ENCODE measurements around the gene FCGR3B. TPM values are rescaled to one million over a fixed set of nuclear protein-coding genes. Genes with fewer than 3 reads are reported as not detected.
"Not testable (repeated sequence)": the region's sequence is repeated elsewhere in the genome, so short reads cannot be mapped to it uniquely, and the experiment has no call there.

Gene FCGR3B
- total and polyA plus RNA-seq, 4 donors = 0.41 to 13.4 (median 5.8) TPM

GRCh38 chr1:161630128-161630742, 741 bp downstream of the FCGR3B start:
- WGBS, 2 donors = 85 to 92% methylated on average over 1 of the region's 2 CpGs
- H3K27me3 ChIP-seq (ENCODE audit: control insufficient read depth in 1 of 2, insufficient read depth in 2 of 2, low read length in 1 of 2); ATAC-seq (ENCODE audit: low FRiP score); H3K4me3 ChIP-seq (ENCODE audit: low read length in 2 of 2); intact Hi-C loops (cut with DNase I); H3K4me1 ChIP-seq (ENCODE audit: control insufficient read depth in 1 of 2, insufficient read depth in 2 of 2, low read length in 2 of 2); DNase-seq; H3K27ac ChIP-seq (ENCODE audit: low read depth in 1 of 2, low read length in 2 of 2); H3K9me3 ChIP-seq (ENCODE audit: control insufficient read depth, low read length); H3K36me3 ChIP-seq (ENCODE audit: control insufficient read depth in 1 of 2, insufficient read depth in 2 of 2, low read length in 1 of 2): not testable (repeated sequence)

GRCh38 chr1:161626445-161627146, 4.4 kb downstream of the FCGR3B start:
- H3K4me3 ChIP-seq (ENCODE audit: low read length in 2 of 2) = not testable (repeated sequence)

GRCh38 chr1:161624605-161625004, 6.4 kb downstream of the FCGR3B start:
- H3K4me1 ChIP-seq (ENCODE audit: control insufficient read depth in 1 of 2, insufficient read depth in 2 of 2, low read length in 2 of 2); intact Hi-C loops (cut with DNase I); H3K27ac ChIP-seq (ENCODE audit: low read depth in 1 of 2, low read length in 2 of 2); ATAC-seq (ENCODE audit: low FRiP score); H3K27me3 ChIP-seq (ENCODE audit: control insufficient read depth in 1 of 2, insufficient read depth in 2 of 2, low read length in 1 of 2); DNase-seq; H3K36me3 ChIP-seq (ENCODE audit: control insufficient read depth in 1 of 2, insufficient read depth in 2 of 2, low read length in 1 of 2); H3K4me3 ChIP-seq (ENCODE audit: low read length in 2 of 2); H3K9me3 ChIP-seq (ENCODE audit: control insufficient read depth, low read length): not testable (repeated sequence)
- whole genome bisulfite sequencing, 2 donors = 87 to 100% methylated on average over 1 of the region's 1 CpG

More at GRCh38 chr1:161626445-161627146, 4.4 kb downstream of the FCGR3B start:
- H3K27ac ChIP-seq (ENCODE audit: low read depth in 1 of 2, low read length in 2 of 2); ATAC-seq (ENCODE audit: low FRiP score); H3K4me1 ChIP-seq (ENCODE audit: control insufficient read depth in 1 of 2, insufficient read depth in 2 of 2, low read length in 2 of 2); H3K36me3 ChIP-seq (ENCODE audit: control insufficient read depth in 1 of 2, insufficient read depth in 2 of 2, low read length in 1 of 2); H3K27me3 ChIP-seq (ENCODE audit: control insufficient read depth in 1 of 2, insufficient read depth in 2 of 2, low read length in 1 of 2); H3K9me3 ChIP-seq (ENCODE audit: control insufficient read depth, low read length); intact Hi-C loops (cut with DNase I): not testable (repeated sequence)
- DNase-seq = peak in 1 of 2 donors; percentile 51
- WGBS, 2 donors = 65 to 81% methylated on average over 9 of the region's 10 CpGs

GRCh38 chr1:161623401-161624051, 7.5 kb downstream of the FCGR3B start:
- ATAC-seq (ENCODE audit: low FRiP score); intact Hi-C loops (cut with DNase I); H3K36me3 ChIP-seq (ENCODE audit: control insufficient read depth in 1 of 2, insufficient read depth in 2 of 2, low read length in 1 of 2); DNase-seq; H3K27me3 ChIP-seq (ENCODE audit: control insufficient read depth in 1 of 2, insufficient read depth in 2 of 2, low read length in 1 of 2); H3K4me3 ChIP-seq (ENCODE audit: low read length in 2 of 2); H3K4me1 ChIP-seq (ENCODE audit: control insufficient read depth in 1 of 2, insufficient read depth in 2 of 2, low read length in 2 of 2); H3K27ac ChIP-seq (ENCODE audit: low read depth in 1 of 2, low read length in 2 of 2); H3K9me3 ChIP-seq (ENCODE audit: control insufficient read depth, low read length): not testable (repeated sequence)
- WGBS, 2 donors = 62 to 69% methylated on average over 5 of the region's 6 CpGs

- H3K27me3 ChIP-seq (ENCODE audit: control insufficient read depth in 1 of 2, insufficient read depth in 2 of 2, low read length in 1 of 2); H3K36me3 ChIP-seq (ENCODE audit: control insufficient read depth in 1 of 2, insufficient read depth in 2 of 2, low read length in 1 of 2); H3K4me3 ChIP-seq (ENCODE audit: low read length in 2 of 2); H3K4me1 ChIP-seq (ENCODE audit: control insufficient read depth in 1 of 2, insufficient read depth in 2 of 2, low read length in 2 of 2); DNase-seq; H3K9me3 ChIP-seq (ENCODE audit: control insufficient read depth, low read length); ATAC-seq (ENCODE audit: low FRiP score); intact Hi-C loops (cut with DNase I); H3K27ac ChIP-seq (ENCODE audit: low read depth in 1 of 2, low read length in 2 of 2): not testable (repeated sequence)
- WGBS, 2 donors = 69 to 79% methylated on average over 8 of the region's 8 CpGs
Observed at GRCh38 chr1:161622054-161622453, 8.9 kb downstream of the FCGR3B start.

- Histone ChIP-seq H3K27ac (ENCODE audit: low read depth in 1 of 2, low read length in 2 of 2) (peak overlapping the region in 1 of 2 donors; percentile 67), H3K4me3 (ENCODE audit: low read length in 2 of 2) (peak overlapping the region; percentile 75 to 79)
- H3K27me3 ChIP-seq (ENCODE audit: control insufficient read depth in 1 of 2, insufficient read depth in 2 of 2, low read length in 1 of 2); H3K4me1 ChIP-seq (ENCODE audit: control insufficient read depth in 1 of 2, insufficient read depth in 2 of 2, low read length in 2 of 2); intact Hi-C loops (cut with DNase I); H3K36me3 ChIP-seq (ENCODE audit: control insufficient read depth in 1 of 2, insufficient read depth in 2 of 2, low read length in 1 of 2); H3K9me3 ChIP-seq (ENCODE audit: control insufficient read depth, low read length): not testable (repeated sequence)
- peak; percentile 68 to 84 for DNase-seq
- 2% methylated on average over 41 of the region's 41 CpGs for WGBS, 2 donors
- ATAC-seq (ENCODE audit: low FRiP score) = peak; percentile 81
Observed at GRCh38 chr1:161621181-161622000, 9.6 kb downstream of the FCGR3B start.

GRCh38 chr1:161620399-161620798, 10.6 kb downstream of the FCGR3B start:
- DNase-seq; H3K27ac ChIP-seq (ENCODE audit: low read depth in 1 of 2, low read length in 2 of 2); H3K27me3 ChIP-seq (ENCODE audit: control insufficient read depth in 1 of 2, insufficient read depth in 2 of 2, low read length in 1 of 2); H3K9me3 ChIP-seq (ENCODE audit: control insufficient read depth, low read length); H3K4me3 ChIP-seq (ENCODE audit: low read length in 2 of 2); H3K36me3 ChIP-seq (ENCODE audit: control insufficient read depth in 1 of 2, insufficient read depth in 2 of 2, low read length in 1 of 2); ATAC-seq (ENCODE audit: low FRiP score); H3K4me1 ChIP-seq (ENCODE audit: control insufficient read depth in 1 of 2, insufficient read depth in 2 of 2, low read length in 2 of 2); intact Hi-C loops (cut with DNase I): not testable (repeated sequence)
- 92 to 94% methylated on average over 7 of the region's 7 CpGs for WGBS, 2 donors

- H3K4me1 ChIP-seq (ENCODE audit: control insufficient read depth in 1 of 2, insufficient read depth in 2 of 2, low read length in 2 of 2); H3K36me3 ChIP-seq (ENCODE audit: control insufficient read depth in 1 of 2, insufficient read depth in 2 of 2, low read length in 1 of 2); DNase-seq; H3K9me3 ChIP-seq (ENCODE audit: control insufficient read depth, low read length); ATAC-seq (ENCODE audit: low FRiP score); H3K27me3 ChIP-seq (ENCODE audit: control insufficient read depth in 1 of 2, insufficient read depth in 2 of 2, low read length in 1 of 2); H3K4me3 ChIP-seq (ENCODE audit: low read length in 2 of 2); H3K27ac ChIP-seq (ENCODE audit: low read depth in 1 of 2, low read length in 2 of 2): not testable (repeated sequence)
- 89 to 94% methylated on average over 2 to 4 of the region's 4 CpGs for WGBS, 2 donors
- intact Hi-C loops (cut with DNase I) = loop anchor here in 1 of 2 donors (10.0 kb wide), 1 partner anchor 84 kb away; no protein-coding TSS in a partner anchor
Observed at GRCh38 chr1:161618517-161618916, 12.5 kb downstream of the FCGR3B start.
